ENCODE measurements around the gene MRPL40.

DNA sequence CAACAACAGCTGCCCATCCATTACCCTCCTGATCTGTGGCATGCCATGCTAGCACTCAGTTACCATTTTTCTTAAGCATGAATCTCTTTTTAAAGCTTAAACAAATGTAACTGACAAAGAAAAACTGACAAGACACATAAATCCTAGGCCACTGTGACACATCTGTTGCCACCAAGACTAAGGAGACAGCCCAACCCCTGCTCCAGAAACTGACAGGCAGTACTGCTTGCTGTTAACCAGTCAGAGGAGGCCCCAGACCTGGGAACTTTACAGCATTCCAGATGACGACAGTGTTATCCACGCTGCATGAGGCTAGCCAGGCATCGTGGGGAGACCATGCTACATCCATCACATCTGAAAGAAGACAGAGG lies 34.6 kb upstream of the MRPL40 start:
- TF ChIP-seq POLR2A (IDR thresholded peaks at IDR 0.05; ENCODE audit: borderline replicate concordance, extremely low read depth, insufficient read depth, insufficient read length) (no peak), POLR2AphosphoS5 (IDR thresholded peaks at IDR 0.05; ENCODE audit: low read depth, low read length) (no peak), SIN3A (IDR thresholded peaks at IDR 0.05; ENCODE audit: low read depth) (no peak)
- TF ChIP-seq, protein P1, sequence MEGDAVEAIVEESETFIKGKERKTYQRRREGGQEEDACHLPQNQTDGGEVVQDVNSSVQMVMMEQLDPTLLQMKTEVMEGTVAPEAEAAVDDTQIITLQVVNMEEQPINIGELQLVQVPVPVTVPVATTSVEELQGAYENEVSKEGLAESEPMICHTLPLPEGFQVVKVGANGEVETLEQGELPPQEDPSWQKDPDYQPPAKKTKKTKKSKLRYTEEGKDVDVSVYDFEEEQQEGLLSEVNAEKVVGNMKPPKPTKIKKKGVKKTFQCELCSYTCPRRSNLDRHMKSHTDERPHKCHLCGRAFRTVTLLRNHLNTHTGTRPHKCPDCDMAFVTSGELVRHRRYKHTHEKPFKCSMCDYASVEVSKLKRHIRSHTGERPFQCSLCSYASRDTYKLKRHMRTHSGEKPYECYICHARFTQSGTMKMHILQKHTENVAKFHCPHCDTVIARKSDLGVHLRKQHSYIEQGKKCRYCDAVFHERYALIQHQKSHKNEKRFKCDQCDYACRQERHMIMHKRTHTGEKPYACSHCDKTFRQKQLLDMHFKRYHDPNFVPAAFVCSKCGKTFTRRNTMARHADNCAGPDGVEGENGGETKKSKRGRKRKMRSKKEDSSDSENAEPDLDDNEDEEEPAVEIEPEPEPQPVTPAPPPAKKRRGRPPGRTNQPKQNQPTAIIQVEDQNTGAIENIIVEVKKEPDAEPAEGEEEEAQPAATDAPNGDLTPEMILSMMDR (IDR thresholded peaks at IDR 0.05 in 2 of 3, conservative IDR thresholded peaks at IDR 0.05 in 1 of 3; ENCODE audit: borderline replicate concordance in 1 of 3, insufficient read depth in 1 of 3, low read depth in 2 of 3, low read length in 2 of 3): no peak
